ENCODE measurements around the gene ADAT3.

ADAT3 gene

DNA sequence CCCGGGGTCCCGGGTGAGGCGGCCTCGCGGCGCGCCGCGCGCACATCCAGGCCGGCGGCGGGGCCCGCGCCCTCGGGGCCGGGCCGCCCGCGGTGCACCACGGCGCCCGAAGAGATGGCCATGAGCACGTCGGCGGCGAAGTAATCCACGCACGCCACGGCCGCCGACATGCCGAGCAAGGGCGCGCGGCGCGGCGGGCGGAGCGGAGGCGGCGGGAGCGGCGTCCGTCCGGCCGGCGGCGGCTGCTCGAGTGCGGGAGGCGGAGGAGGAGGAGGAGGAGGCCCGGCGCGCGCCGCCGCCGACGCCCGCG is 41.9 kb upstream of the ADAT3 start, which contains the start of gene KLF16:
Gene KLF16, minus strand, starts transcription at position 252 of the 310 bp plus-strand sequence. Its CDS starts 82 bp downstream, at position 170.
- no peak for TF ChIP-seq CTCF (conservative IDR thresholded peaks at IDR 0.05; ENCODE audit: control insufficient read depth, insufficient read depth, low read depth, low read length)
- peak within 1 kb of the TSS; percentile 83 for H3K4me3 ChIP-seq (ENCODE audit: control insufficient read depth, low read depth, low read length)
- no peak for DNase-seq (ENCODE audit: low read depth)

DNA sequence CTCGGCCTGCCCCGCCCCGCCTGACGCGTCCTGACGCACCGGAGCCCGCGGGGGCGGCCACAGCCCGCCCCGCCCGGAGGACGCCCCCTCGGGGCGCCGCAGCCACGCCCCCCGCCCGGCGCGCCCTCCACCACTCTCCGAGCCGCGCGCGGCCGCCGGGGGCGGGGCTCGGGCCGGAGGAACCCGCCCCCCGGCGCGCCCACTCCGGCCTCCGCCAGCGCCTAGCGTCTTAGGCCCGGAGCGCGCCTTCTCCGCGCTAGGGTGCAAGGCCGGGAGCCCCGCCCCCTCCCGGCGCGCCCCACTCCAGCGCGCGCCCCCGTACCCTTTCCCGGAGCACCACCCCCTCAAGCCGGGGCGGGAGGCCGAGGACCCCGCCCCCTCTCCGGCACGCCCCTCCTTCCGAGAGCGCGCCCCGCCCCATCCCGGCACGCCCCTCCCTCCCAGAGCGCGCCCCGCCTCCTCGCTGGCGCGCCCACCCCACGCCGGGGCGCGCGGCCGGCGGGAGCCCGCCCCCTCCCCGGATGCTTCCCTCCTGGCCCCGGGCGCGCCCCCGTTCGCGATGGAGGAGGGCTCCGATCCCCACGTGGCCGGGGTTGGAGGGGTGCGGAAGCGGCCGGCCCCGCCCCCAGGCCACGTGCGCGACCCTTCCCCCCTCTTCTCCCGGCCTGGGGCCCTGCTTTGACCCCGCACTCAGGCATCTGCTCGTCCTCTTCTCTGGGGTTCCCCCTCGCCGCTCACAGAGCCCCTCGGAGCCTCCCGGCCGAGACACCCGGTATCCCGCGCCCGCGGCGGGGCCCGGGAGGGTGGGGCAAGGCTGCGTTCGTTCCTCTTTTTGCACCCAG is 41.3 kb upstream of the ADAT3 start:
- peak; percentile 90 for DNase-seq (ENCODE audit: low read depth)
- no peak for TF ChIP-seq CTCF (conservative IDR thresholded peaks at IDR 0.05; ENCODE audit: control insufficient read depth, insufficient read depth, low read depth, low read length)
- H3K4me3 ChIP-seq (ENCODE audit: control insufficient read depth, low read depth, low read length) = peak overlapping the region; percentile 68

- peak overlapping the region; percentile 68 for H3K4me3 ChIP-seq (ENCODE audit: control insufficient read depth, low read depth, low read length)
- peak; percentile 57 for DNase-seq (ENCODE audit: low read depth)
- peak; percentile 44 for TF ChIP-seq CTCF (conservative IDR thresholded peaks at IDR 0.05; ENCODE audit: control insufficient read depth, insufficient read depth, low read depth, low read length)
Observed at GRCh38 chr19:1864480-1865171, 40.6 kb upstream of the ADAT3 start.

DNA sequence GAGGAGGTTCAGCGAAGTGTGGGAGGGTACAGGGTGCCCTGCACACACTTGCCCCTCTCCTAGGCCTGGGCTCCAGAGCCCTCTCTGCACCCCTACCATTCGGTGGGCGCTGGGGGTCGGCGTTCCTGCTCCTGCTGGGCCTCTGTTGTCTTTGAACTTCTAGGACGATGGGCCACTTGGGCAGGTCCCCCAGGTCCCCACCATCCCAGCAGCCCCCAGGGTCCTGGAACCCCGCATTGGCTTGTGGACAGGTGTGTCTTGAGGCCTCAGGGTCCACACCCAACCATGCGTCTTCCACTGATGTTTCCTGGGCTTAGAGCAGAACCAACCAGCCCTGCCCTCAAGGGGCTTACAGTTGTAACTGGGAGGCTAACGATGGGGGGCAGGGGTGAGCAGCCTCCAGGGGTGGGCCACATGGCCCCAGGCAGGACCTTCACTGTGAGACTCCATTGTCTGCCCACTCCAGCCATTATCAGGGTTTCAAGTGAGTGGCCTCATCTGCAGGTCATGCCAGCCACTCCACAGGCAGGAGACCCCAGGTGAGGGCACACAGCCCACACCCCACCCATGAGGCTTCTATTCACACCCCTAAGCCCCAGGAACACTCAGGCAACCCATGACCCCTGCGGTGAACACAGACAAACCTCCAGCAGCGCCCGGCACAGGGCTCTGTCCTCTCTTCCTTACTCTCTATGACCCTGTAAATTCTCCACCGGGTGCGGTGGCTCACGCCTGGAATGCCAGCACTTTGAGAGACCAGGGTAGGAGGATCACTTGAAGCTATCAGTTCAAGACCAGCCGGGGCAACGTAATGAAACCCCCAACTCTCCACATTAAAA is 39.8 kb upstream of the ADAT3 start:
- H3K4me3 ChIP-seq (ENCODE audit: control insufficient read depth, low read depth, low read length) = peak overlapping the region; percentile 4
- DNase-seq (ENCODE audit: low read depth) = no peak
- no peak for TF ChIP-seq CTCF (conservative IDR thresholded peaks at IDR 0.05; ENCODE audit: control insufficient read depth, insufficient read depth, low read depth, low read length)

- no peak overlapping the region for H3K4me3 ChIP-seq (ENCODE audit: control insufficient read depth, low read depth, low read length)
- no peak for TF ChIP-seq CTCF (conservative IDR thresholded peaks at IDR 0.05; ENCODE audit: control insufficient read depth, insufficient read depth, low read depth, low read length)
- DNase-seq (ENCODE audit: low read depth) = no peak
Observed at GRCh38 chr19:1866693-1867348, 38.4 kb upstream of the ADAT3 start.

DNA sequence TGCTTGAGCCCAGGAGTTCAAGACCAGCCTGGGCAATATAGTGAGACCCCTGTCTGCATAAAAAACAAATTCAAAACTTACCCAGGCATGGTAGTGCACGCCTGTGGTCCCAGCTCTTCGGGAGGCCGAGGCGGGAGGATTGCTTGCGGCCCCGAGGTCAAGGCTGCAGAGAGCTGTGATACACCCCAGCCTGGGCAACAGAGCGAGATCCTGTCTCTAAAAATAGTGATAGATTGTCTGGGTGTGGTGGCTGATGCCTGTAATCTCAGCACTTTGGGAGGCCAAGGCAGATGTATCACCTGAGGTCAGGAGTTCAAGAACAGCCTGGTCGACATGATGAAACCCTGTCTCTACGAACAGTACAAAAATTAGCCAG is 37.9 kb upstream of the ADAT3 start:
- DNase-seq (ENCODE audit: low read depth) = no peak
- H3K4me3 ChIP-seq (ENCODE audit: control insufficient read depth, low read depth, low read length) = no peak overlapping the region
- TF ChIP-seq CTCF (conservative IDR thresholded peaks at IDR 0.05; ENCODE audit: control insufficient read depth, insufficient read depth, low read depth, low read length) = no peak

Data from fibroblast of mammary gland (primary cell).